HG03135 (cell line): ENCODE data around the gene MLYCD.

Experiments used
- ATAC-seq: cut with Tn5 transposase; IDR thresholded peaks from one replicate; pipeline ENCODE4 v1.9.1; 2021; ENCODE audit warnings: mild to moderate bottlenecking, moderate library complexity; ENCODE audit not compliant: unreplicated experiment

MLYCD gene

DNA sequence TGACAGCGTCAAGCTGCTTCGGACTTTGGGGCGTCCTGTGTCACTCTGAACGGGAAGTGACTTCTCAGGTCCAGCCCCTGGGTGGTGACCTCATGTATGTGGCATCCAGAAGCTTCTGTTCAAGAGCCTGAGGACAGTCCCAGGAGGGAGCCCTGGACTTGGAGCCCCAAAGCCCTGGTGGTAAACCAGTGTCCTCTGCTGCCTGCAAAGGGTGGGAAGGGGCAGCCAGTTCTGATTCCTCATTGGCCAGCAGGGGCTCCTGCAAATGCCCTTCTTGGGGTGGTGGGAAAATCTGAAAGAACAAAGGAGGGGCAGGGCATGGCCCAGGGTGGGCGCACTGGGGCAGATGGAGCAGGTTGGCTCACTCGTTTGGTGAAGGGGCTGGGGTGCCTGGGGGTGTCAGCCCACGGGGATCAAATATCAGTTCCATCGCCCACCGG lies 55.7 kb downstream of the MLYCD start:
- ATAC-seq = no peak

DNA sequence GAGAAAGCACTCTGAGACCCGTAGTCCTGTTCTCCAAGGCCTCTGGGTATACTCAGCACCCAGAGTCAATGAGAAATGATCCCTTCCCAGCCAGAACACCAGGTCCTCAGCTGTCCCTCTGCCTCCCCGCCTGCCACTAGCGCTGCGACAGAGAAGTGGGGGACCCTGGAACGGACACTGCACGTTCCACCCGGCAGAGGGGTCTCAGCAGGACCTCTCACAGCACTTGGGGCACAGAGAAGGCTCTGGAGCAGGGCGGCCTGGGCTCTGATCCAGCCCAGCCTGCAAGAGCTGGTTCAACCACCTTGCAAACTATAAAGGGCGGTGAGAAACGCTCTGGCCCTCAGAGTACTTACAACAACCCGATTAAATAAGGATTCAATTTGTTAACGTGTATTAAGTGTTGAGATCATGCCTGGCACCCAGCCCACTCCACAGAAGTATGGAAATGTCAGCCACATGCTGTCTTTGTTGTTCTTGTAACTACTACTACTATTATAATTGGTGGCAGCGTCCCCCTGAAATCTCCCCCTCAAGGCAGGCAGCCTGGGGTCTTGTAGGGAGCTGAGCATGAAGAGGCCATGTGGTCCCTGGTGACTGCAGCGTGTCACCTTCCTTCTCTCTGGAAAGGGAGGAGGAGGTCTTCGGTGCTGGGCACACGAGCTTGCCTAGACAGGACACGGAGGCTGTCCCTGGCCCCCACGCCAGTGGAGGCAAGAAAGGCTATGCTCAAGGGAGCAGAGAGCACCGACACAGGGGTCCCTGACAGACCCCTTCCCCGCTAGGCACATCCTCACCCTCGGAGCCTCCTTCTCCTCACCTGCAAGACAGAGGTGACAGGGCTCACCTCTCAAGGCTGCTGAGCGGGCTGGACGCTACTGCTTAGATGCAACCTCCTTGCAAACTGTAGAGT lies 56.6 kb downstream of the MLYCD start:
- no peak for ATAC-seq

DNA sequence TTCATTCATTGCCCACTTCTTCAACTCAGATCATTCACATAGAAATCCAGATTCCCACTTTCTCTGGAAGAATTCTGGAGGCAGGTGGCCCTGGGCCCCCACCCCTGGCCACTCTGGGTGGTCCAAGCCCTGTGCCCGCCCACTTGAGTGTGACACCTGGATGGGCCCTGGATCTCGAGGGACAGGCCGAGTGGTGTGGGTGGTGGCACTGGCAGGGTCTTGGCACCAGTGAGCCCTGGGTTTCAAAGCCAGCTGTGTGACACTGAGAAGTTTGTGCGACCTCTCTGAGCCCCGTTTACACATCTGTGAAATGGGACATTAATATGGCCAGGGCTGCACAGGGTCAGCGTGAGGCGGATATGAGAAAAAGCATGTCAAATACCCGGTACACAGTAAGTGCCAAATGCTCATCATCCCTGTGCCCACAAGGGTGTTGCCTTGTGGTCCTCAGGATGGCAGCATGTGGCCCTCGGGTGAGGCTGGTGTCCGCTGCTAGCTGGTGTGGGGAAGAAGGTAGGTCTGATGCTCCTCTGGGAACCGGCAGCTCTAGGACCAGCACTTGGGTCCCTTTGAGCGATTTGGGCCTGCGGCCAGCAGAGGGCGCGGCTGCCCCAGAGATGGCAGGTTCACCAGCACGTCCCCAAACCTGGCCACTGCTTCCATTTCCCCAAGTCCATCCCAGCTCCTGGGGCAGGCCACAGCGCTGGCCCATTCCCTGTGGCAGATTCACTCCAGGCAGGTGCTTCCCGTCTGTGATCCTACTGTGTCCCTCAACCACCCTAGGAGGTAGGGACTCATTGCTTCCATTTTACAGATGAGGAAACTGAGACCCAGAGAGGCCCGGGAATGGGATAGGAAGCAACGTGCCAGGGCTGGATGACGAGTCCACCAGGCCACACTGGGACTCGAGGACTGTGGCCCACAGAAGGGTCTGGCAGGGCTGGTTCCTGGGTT lies 57.7 kb downstream of the MLYCD start:
- no peak for ATAC-seq

DNA sequence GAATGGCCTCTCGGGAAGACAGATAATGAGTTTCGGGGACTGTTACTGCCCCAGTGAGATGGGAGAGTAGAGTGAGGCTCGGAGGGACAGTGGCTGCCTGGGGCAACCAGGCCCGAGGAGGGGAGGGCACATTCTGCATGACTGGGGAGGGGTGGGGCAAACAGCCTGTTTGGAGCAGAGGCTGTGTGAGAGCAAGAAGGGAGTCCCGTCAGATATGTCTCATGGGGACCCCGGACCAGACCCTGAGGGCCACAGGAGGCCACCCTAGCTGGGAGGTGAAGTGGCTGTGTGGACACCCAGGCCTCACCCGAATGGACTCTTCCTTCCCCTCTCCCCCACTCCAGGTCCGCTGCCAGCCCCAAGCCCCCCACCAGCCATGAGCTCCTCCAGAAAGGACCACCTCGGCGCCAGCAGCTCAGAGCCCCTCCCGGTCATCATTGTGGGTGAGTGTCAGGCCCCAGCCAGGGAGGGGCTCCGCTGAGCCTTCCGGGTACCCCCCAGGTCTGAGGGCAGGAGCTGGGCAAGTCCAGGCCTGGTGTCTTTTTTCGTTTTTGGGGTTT lies 58.5 kb downstream of the MLYCD start:
- ATAC-seq = no peak

DNA sequence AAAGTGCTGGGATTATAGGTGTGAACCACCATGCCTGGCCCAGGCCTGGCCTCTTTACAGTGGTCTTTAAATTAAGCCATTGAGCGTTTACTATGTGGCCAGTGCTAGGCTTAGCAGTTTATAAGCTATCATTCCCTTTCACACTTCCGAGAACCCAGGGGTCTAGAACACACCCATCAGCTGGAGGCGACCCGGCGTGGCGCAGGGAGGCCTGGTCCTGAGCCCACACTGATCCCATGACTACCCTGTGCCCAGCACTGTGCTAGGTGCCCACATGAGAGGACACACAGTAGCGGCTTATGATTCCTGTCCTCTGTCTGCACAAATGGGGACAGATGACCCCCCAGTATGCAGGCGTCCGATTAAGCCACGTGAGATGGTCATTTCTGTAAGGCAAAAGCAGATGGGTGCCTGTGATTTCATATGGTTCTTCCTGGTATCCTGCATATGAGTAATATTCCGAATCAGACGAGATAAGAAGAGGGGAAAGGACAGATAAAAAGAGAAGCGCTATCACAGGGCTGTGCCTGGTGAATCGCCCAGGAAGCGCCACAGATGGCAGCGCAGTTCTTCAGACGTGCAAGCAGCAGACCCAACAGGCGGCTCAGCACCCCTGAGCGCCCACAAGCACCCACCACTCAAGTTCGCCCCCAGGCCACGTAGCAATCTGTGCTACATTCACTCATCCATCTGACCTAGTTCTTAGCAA lies 59.4 kb downstream of the MLYCD start:
- no peak for ATAC-seq

DNA sequence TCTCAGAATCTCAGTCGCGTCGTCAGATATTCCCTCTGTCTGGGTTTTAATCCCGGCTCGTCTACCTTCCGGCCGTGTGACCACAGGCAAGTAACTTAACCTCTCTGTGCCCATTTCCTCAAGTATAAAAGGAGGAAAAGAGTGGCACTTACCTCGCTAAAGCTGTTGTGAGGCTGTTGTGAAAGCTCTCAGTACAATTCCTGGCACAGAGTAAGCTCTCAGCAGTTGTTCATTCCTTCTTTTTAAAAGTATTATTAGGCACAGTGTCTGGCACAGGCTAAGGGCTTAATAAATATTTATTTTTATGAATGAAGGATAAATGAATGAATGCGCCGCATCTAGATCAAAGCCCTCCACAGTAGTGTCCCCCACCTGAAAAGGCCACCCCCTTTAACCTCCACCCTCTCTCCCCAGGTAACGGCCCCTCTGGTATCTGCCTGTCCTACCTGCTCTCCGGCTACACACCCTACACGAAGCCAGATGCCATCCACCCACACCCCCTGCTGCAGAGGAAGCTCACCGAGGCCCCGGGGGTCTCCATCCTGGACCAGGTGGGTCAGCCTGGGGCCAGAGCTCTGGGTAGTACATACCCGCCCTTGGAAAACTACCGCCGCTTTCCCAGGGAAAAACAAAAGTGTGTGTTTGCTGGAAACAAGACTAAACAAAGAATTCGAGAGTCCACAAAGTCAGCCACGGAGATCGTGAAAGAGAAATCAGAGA lies 60.1 kb downstream of the MLYCD start:
- ATAC-seq = no peak

DNA sequence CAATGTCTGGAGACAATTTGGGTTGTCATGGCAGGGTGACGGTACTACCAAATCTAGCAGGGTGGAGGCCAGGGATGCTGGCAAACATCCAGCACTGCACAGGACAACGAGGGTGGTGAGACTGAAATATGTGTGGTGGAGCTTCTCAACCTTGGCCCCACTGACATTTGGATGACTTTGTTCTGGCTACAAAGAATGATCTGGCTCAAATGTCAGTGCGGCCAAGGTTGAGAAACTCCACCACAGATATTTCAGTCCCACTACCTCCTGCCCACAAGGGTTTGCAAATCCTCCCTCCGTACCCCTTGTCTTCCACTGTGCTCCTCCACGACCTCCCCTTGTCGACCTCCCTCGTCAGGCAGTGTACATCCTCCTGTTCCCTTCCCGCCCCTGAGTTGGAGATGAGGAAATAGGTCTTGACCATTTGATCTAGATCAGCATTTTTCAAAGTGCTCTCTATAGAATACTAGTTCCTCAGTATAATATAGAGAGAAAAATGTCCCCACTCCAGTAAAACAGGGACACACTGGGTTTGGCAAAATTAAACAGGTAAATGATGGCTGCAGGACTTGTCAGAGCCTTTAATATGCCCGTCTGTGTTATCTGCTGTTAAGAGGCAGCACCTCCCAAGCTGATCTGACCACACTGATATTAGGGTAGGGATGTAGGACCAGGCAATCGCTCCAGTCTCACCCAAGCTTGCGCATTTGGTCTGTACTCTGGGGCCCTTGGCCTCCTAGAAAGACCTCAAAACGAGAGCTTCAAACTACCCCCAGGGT lies 60.9 kb downstream of the MLYCD start:
- no peak for ATAC-seq

DNA sequence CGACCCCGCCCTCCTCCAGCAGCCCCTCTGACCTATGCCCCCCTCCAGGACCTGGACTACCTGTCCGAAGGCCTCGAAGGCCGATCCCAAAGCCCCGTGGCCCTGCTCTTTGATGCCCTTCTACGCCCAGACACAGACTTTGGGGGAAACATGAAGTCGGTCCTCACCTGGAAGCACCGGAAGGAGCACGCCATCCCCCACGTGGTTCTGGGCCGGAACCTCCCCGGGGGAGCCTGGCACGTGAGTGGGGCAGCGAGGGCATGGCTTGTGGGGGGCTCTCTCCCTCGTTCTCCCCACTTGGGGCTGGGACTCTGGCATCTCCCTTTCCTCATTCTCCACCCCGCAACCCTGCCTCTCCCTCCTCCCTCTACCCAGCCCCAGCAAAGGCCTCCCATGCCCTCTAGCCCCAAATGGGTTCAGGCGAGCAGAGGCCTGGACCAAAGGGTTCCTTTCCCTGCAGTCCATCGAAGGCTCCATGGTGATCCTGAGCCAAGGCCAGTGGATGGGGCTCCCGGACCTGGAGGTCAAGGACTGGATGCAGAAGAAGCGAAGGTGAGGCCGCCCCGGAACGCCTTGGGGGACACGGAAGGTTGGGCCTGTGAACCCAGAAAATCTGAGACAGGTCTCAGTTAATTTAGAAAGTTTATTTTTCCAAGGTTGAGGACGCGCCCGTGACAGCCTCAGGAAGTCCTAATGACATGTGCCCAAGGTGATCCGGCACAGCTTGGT lies 61.8 kb downstream of the MLYCD start:
- ATAC-seq = no peak

DNA sequence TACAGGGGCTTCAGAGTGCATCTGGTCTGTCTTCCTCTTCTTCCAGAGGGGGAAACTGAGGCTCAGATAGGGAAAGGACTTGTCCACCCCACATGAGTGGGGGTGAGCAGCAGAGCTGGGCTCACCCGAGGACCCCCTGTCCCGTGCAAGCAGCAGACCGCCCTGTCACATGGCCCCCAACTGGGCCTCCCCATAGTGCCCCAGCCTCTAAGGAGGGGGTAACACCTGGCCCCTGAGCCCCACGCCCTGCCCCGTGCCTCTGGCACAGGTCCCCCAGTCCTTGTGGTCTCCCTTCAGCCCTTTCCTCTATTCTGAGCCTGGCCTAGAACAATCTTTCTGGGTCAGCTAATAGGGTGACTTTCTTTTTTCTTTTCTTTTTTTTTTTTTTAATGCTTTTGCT lies 62.7 kb downstream of the MLYCD start:
- no peak for ATAC-seq

DNA sequence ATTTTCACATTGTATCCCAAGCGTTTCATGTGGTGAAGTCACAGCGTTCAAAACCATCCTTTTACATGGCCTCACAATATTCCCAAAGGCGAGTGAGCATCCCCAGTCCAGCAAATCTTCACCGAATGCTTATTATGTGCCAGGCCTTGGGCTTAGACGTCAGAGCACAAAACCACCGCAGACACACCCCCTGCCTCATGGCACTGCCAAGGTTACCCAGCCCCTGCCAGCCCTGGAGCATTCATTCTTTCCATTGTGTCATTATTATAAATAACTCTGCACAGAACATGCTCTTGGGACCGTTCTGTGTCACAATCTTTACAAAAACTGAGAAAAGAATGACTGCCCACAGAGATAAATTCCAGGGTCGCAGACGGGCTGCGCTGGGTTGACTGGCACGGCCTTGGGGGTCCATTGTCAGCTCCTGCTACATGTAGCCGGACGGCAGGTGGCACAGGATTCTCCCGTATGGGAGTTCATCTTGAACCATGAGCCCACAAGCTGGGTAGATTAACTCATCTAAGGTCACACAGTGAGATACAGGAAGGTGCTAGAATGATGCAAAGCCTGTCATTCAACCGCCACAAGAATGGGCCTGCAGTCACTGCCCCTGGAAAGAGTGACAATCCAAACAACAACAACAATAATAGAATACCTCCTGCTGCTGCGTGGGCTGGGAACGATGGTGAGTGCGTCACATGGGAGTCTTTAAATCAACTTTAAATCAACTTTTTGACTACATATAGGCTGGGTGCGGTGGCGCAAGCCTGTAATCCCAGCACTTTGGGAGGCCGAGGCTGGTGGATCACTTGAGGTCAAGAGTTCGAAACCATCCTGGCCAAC lies 64.6 kb downstream of the MLYCD start:
- ATAC-seq = no peak

DNA sequence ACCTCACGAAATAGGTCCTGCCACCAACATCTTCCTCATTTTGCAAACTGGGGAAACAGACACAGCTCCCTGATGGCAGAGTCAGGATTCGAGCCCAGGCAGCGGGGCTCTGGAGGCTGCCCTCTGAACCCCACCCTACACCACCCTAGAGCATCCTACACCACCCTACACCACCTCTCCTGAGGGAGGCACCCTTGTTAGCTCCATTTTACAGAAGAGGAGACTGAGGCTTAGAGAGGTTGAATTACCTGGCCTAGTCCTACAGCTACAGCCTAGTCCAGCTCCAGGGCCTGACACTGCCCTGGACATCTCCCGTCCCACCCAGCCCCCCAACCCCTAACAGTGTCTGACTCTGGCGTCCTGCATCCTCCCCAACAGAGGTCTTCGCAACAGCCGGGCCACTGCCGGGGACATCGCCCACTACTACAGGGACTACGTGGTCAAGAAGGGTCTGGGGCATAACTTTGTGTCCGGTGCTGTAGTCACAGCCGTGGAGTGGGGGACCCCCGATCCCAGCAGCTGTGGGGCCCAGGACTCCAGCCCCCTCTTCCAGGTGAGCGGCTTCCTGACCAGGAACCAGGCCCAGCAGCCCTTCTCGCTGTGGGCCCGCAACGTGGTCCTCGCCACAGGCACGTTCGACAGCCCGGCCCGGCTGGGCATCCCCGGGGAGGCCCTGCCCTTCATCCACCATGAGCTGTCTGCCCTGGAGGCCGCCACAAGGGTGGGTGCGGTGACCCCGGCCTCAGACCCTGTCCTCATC lies 65.9 kb downstream of the MLYCD start:
- no peak for ATAC-seq

DNA sequence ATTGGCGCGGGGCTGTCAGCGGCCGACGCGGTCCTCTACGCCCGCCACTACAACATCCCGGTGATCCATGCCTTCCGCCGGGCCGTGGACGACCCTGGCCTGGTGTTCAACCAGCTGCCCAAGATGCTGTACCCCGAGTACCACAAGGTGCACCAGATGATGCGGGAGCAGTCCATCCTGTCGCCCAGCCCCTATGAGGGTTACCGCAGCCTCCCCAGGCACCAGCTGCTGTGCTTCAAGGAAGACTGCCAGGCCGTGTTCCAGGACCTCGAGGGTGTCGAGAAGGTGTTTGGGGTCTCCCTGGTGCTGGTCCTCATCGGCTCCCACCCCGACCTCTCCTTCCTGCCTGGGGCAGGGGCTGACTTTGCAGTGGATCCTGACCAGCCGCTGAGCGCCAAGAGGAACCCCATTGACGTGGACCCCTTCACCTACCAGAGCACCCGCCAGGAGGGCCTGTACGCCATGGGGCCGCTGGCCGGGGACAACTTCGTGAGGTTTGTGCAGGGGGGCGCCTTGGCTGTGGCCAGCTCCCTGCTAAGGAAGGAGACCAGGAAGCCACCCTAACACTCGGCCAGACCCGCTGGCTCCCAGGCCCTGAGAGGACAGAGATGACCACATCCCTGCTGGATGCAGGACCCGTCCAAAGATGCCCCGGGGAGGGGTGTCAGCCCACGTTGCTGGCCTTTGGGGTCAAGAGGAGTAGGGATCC lies 66.7 kb downstream of the MLYCD start:
- no peak for ATAC-seq

DNA sequence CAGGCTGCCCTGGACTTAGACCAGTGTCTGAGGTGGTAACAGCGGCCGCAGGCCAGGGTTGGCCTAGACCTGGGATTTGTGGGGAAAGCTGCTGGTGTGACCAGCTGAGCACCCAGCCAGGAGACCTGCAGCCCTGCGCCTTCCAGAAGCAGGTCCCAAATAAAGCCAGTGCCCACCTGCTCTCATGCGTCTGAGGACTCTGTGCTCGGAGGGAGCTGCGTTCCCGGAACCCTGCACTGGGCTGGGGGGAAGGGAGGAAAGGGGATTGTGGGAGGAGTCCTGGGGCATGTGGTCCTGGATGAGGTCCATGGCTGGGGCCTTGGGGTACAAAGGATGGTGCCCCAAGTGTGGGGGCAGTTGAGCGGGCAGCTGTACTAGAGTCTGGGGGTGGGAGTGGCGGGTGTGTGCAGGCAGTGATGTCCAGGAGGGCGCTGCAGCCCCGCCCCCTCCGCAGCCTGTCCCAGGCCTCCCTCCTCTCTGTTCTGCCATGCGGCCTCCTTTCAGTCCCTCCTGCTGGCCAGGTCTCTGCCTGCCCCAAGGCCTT lies 67.3 kb downstream of the MLYCD start:
- ATAC-seq = no peak

DNA sequence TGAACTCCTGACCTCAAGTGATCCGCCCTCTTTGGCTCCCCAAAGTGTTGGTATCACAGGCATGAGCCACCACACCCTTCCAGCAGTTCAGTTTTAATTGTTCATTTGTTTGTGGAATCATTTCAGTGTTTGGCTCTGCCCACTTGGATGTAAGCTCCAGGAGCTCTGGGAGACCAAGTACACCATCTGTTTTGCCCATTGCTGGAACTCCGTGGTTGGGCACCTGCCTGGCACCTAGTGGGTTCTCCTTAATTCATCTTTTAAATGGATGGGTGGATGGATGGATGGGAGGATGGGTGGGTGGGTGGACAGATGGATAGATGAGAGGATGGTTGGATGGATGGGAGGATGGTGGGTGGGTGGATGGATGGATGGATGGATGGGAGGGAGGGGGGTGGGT lies 68.2 kb downstream of the MLYCD start:
- ATAC-seq = no peak

DNA sequence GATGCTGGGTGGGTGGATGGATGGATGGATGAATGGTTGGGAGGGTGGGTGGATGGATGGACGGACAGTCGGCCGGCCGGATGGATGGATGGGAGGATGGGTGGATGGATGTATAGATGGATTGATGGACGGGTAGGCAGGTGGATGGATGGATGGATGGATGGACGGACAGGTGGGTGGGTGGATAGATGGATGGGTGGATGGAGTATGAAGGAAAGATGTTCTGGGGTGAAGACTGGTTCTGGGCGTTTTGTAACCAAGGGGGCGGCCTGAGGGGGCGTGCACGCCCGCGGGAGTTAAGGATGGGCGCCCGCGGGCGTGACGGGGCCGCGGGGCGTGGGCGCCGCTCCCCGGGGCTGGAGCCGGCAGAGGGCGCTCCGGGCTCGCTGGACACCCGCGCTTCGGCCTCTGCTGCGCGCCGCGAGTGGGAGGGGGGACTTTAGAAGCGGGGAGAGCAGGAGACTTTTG lies 69.0 kb downstream of the MLYCD start, which contains the start of gene NECAB2:
NECAB2 (plus strand) TSS at position 407 of the 468 bp plus-strand sequence. CDS start 405 bp downstream, outside the sequence.
- no peak for ATAC-seq

DNA sequence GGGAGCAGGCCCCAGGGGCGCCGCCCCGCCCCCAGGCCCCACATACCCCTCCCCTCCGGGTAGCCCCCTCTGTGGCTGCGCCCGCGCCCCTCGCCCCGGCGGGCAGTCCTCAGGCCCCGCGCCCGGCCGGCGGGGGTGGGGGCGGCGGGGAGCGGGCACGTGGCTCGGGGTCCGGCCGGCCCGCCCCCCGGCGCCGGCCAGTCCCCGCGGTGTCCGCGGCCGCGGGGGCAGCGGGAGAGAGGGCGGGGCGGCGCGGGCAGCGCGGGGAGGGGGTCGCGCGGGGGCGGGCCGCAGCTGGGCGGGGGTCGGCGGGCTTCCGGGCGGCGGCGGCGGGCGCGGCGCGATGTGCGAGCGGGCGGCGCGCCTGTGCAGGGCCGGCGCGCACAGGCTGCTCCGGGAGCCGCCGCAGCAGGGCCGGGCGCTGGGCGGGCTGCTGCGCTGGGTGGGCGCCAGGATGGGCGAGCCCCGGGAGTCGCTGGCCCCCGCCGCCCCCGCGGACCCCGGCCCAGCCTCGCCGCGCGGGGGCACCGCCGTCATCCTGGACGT lies 69.5 kb downstream of the MLYCD start:
- no peak for ATAC-seq
